HG03280 (cell line): ENCODE measurements around the gene DNAJC1.
"Not testable (repeated sequence)": the region's sequence is repeated elsewhere in the genome, so short reads cannot be mapped to it uniquely, and the experiment has no call there.

Source experiments
- ATAC-seq: cut with Tn5 transposase; IDR thresholded peaks from one replicate; pipeline ENCODE4 v1.9.1; 2021; ENCODE audit warnings: mild to moderate bottlenecking, moderate library complexity; ENCODE audit not compliant: unreplicated experiment

Gene DNAJC1

GRCh38 chr10:21831986-21832820, 171.3 kb downstream of the DNAJC1 start:
- no peak for ATAC-seq

GRCh38 chr10:21830037-21830436, 173.5 kb downstream of the DNAJC1 start:
- ATAC-seq = no peak

GRCh38 chr10:21827308-21827707, 176.2 kb downstream of the DNAJC1 start:
- ATAC-seq = no peak

GRCh38 chr10:21826725-21827124, 176.8 kb downstream of the DNAJC1 start:
- no peak for ATAC-seq

GRCh38 chr10:21825345-21825744, 178.2 kb downstream of the DNAJC1 start:
- no peak for ATAC-seq

- ATAC-seq = no peak
These were observed 179.1 kb downstream of the DNAJC1 start for GRCh38 chr10:21824409-21824808.

GRCh38 chr10:21823617-21824016, 179.9 kb downstream of the DNAJC1 start:
- no peak for ATAC-seq

GRCh38 chr10:21822273-21822672, 181.3 kb downstream of the DNAJC1 start:
- not testable (repeated sequence) for ATAC-seq

GRCh38 chr10:21820952-21821351, 182.6 kb downstream of the DNAJC1 start:
- ATAC-seq = no peak

- not testable (repeated sequence) for ATAC-seq
These were observed 185.1 kb downstream of the DNAJC1 start for GRCh38 chr10:21818416-21818815.

- no peak for ATAC-seq
These were observed 188.7 kb downstream of the DNAJC1 start for GRCh38 chr10:21814866-21815265.

GRCh38 chr10:21813946-21814345, 189.6 kb downstream of the DNAJC1 start:
- ATAC-seq = no peak

GRCh38 chr10:21811245-21811585, 192.3 kb downstream of the DNAJC1 start:
- ATAC-seq = no peak

GRCh38 chr10:21810582-21811244, 192.8 kb downstream of the DNAJC1 start:
- ATAC-seq = no peak

GRCh38 chr10:21808550-21808949, 195.0 kb downstream of the DNAJC1 start:
- no peak for ATAC-seq

GRCh38 chr10:21807180-21807579, 196.3 kb downstream of the DNAJC1 start:
- no peak for ATAC-seq

GRCh38 chr10:21803374-21803773, 200.2 kb downstream of the DNAJC1 start:
- ATAC-seq = no peak

- ATAC-seq = no peak
These were observed 201.9 kb downstream of the DNAJC1 start for GRCh38 chr10:21801609-21802008.

GRCh38 chr10:21797984-21798765, 205.4 kb downstream of the DNAJC1 start:
- ATAC-seq = no peak

GRCh38 chr10:21797533-21797932, 206.0 kb downstream of the DNAJC1 start:
- no peak for ATAC-seq

- no peak for ATAC-seq
These were observed 212.3 kb downstream of the DNAJC1 start for GRCh38 chr10:21791276-21791675.

- no peak for ATAC-seq
These were observed 226.6 kb downstream of the DNAJC1 start for GRCh38 chr10:21776883-21777282.
